Lung (tissue), 12 donors: ENCODE results near the gene LRRC10. TPM values are rescaled to one million over a fixed set of nuclear protein-coding genes. Genes with fewer than 3 reads are reported as not detected.

Experiments
- ATAC-seq: fragments of 200-7000 bp; cut with Tn5 transposase; one replicate; pipeline ENCODE4 v1.9.1; 2020; ENCODE audit warnings: moderate number of reproducible peaks; ENCODE audit not compliant: insufficient read depth, low FRiP score
- DNase-seq, 3 donors: peaks; one replicate each; pipeline ENCODE4 v3.0.0-alpha.2; 2013 to 2017
- H3K27ac ChIP-seq, 2 donors: one replicate each; pipeline ENCODE4 v1.5.1; 2013; ENCODE audit warnings: mild to moderate bottlenecking in 2 of 2, moderate library complexity in 2 of 2, control low read depth in 1 of 2, inconsistent platforms in 1 of 2, low read depth in 1 of 2, low read length in 1 of 2
- H3K27me3 ChIP-seq, 3 donors: one replicate each; pipeline ENCODE4 v1.5.1; 2013; ENCODE audit warnings: low read length in 2 of 3; ENCODE audit not compliant: control insufficient read depth in 3 of 3, insufficient read depth in 3 of 3
- H3K36me3 ChIP-seq, 4 donors: one replicate each; pipeline ENCODE4 v1.5.1; 2013; ENCODE audit warnings: low read length in 4 of 4, mild to moderate bottlenecking in 1 of 4, moderate library complexity in 1 of 4; ENCODE audit not compliant: control insufficient read depth in 4 of 4, insufficient read depth in 4 of 4
- H3K4me1 ChIP-seq, 5 donors: one replicate each; pipeline ENCODE4 v1.5.1; 2013; ENCODE audit warnings: low read length in 5 of 5, mild to moderate bottlenecking in 2 of 5, moderate library complexity in 1 of 5; ENCODE audit not compliant: control insufficient read depth in 5 of 5, insufficient read depth in 5 of 5
- H3K4me3 ChIP-seq: one replicate; pipeline ENCODE4 v1.5.1; 2013; ENCODE audit warnings: mild to moderate bottlenecking, control low read depth, moderate library complexity
- H3K9ac ChIP-seq, 2 donors: one replicate each; pipeline ENCODE4 v1.5.1; 2013; ENCODE audit warnings: low read length in 2 of 2, control low read depth in 1 of 2; ENCODE audit not compliant: insufficient read depth in 1 of 2
- H3K9me3 ChIP-seq, 4 donors: one replicate each; pipeline ENCODE4 v1.5.1; 2013; ENCODE audit warnings: low read length in 3 of 4, mild to moderate bottlenecking in 1 of 4, moderate library complexity in 1 of 4; ENCODE audit not compliant: control insufficient read depth in 4 of 4, insufficient read depth in 3 of 4
- CTCF ChIP-seq: IDR thresholded peaks from 2 replicates; pipeline ENCODE4 v1.5.1; 2012; ENCODE audit warnings: mild to moderate bottlenecking; ENCODE audit errors: control extremely low read depth, extremely low read depth
- WGBS, 2 donors: extraction: QIAGEN DNeasy Blood & Tissue Kit; methylation state at CpG; one replicate each; pipeline ENCODE4 v1.1.7; 2013; 5-methylcytosine and 5-hydroxymethylcytosine counted together
- polyA plus RNA-seq, 2 donors: library from polyadenylated mRNA; stranded (reverse); fragments of 200-250 nt; gene quantifications; one replicate each; pipeline ENCODE4 v1.2.1, GENCODE V29; 2013
- total RNA-seq, 2 donors: library from RNA; depleted of rRNA in 1 of 2; stranded (reverse); fragments of >200 nt in 1 of 2; gene quantifications; one replicate each; pipeline ENCODE4 v1.2.1, GENCODE V29; 2014 to 2021
- donor health status: control.
- donor health status: control.
- donor health status: Bipolar disorder and iron deficiency.
- donor health status: healthy.
- donor health status: DM: yes; HTN: yes; CAD: no.

Gene LRRC10
- total and polyA plus RNA-seq, 4 donors = 0.40 TPM; not detected in 3

- Histone ChIP-seq H3K4me3 (no peak overlapping the region), H3K36me3 (no peaks in the 10 kb centered on the region), H3K9me3 (no peaks in the 10 kb centered on the region), H3K4me1 (peaks cover 0 to 6% (median 0%) of the 10 kb centered on the region in 5 donors), H3K27ac (no peak overlapping the region), H3K9ac (no peak overlapping the region), H3K27me3 (no peaks in the 10 kb centered on the region)
- WGBS, 2 donors = 61 to 77% methylated on average over 6 of the region's 6 CpGs
- TF ChIP-seq CTCF = no peak
- ATAC-seq = no peak
- peak in 1 of 3 donors; percentile 6 for DNase-seq
Measured at GRCh38 chr12:69619050-69619449, 8.3 kb upstream of the LRRC10 start.

GRCh38 chr12:69616025-69616424, 5.3 kb upstream of the LRRC10 start:
- H3K9me3 ChIP-seq = no peaks in the 10 kb centered on the region
- H3K36me3 ChIP-seq = no peaks in the 10 kb centered on the region
- WGBS, 2 donors = 78 to 80% methylated on average over 14 of the region's 14 CpGs
- no peak overlapping the region for H3K9ac ChIP-seq
- H3K4me1 ChIP-seq = peaks cover 0 to 4% (median 0%) of the 10 kb centered on the region in 5 donors
- no peak for DNase-seq
- no peak overlapping the region for H3K4me3 ChIP-seq
- no peaks in the 10 kb centered on the region for H3K27me3 ChIP-seq
- no peak for ATAC-seq
- TF ChIP-seq CTCF = no peak
- H3K27ac ChIP-seq = no peak overlapping the region

- Histone ChIP-seq H3K9me3 (peaks cover 0 to 2% (median 0%) of the 10 kb centered on the region in 4 donors), H3K4me3 (no peak overlapping the region), H3K9ac (no peak overlapping the region), H3K36me3 (no peaks in the 10 kb centered on the region), H3K27me3 (no peaks in the 10 kb centered on the region), H3K4me1 (peaks cover 0 to 4% (median 0%) of the 10 kb centered on the region in 5 donors), H3K27ac (peak overlapping the region in 1 of 2 donors; percentile 22)
- no peak for TF ChIP-seq CTCF
- no peak for DNase-seq
- no peak for ATAC-seq
Measured at GRCh38 chr12:69613351-69613750, 2.6 kb upstream of the LRRC10 start.

- Histone ChIP-seq H3K4me3 (no peak overlapping the region), H3K9me3 (peaks cover 0 to 2% (median 0%) of the 10 kb centered on the region in 4 donors), H3K27ac (peak overlapping the region in 1 of 2 donors; percentile 37), H3K36me3 (no peaks in the 10 kb centered on the region), H3K27me3 (no peaks in the 10 kb centered on the region), H3K9ac (no peak overlapping the region), H3K4me1 (peaks cover 0 to 4% (median 0%) of the 10 kb centered on the region in 5 donors)
- no peak for ATAC-seq
- no peak for DNase-seq
- 95 to 96% methylated on average over 15 of the region's 15 CpGs for WGBS, 2 donors
- no peak for TF ChIP-seq CTCF
Measured at GRCh38 chr12:69610126-69610525, 581 bp downstream of the LRRC10 start.
